ENCODE results near the gene FGA. TPM values are rescaled to one million over a fixed set of nuclear protein-coding genes. Genes with fewer than 3 reads are reported as not detected.

FGA gene
- total and polyA plus RNA-seq, 4 experiments from 2014 or later, result not detected

GRCh38 chr4:154574311-154574710 lies 16.2 kb downstream of the FGA start:
- ChIA-PET CTCF (ENCODE audit: partially characterized antibody) (interaction anchor here (1.5 kb wide), 1 partner anchor 15 kb away, joined by 4 read pairs; no protein-coding TSS in a partner anchor), POLR2A (ENCODE audit: partially characterized antibody) (no interaction called here)
- H3K4me1 Mint-ChIP-seq, result no peaks in the 10 kb centered on the region
- no peak overlapping the region for H3K4me3 ChIP-seq (ENCODE audit: low read length in 2 of 2)
- no peaks in the 10 kb centered on the region for H3K36me3 ChIP-seq (ENCODE audit: insufficient read depth, low read length)
- H3K27me3 Mint-ChIP-seq, result peaks cover 12 to 15% of the 10 kb centered on the region in 2 donors
- intact Hi-C loops (cut with micrococcal nuclease), result no loop called here
- H3K27ac ChIP-seq (ENCODE audit: low read depth, low read length), result no peak overlapping the region
- H3K27me3 ChIP-seq (ENCODE audit: insufficient read depth, low read length), result no peaks in the 10 kb centered on the region
- H3K27ac Mint-ChIP-seq, result no peak overlapping the region
- H3K36me3 Mint-ChIP-seq, result no peaks in the 10 kb centered on the region
- H3K4me3 Mint-ChIP-seq, result no peak overlapping the region
- no peak for DNase-seq
- H3K4me1 ChIP-seq (ENCODE audit: insufficient read depth, low read length), result no peaks in the 10 kb centered on the region
- H3K9me3 ChIP-seq (ENCODE audit: control insufficient read depth in 1 of 2, low read length in 2 of 2), result no peaks in the 10 kb centered on the region
- no peaks in the 10 kb centered on the region for H3K9me3 Mint-ChIP-seq

- H3K4me3 ChIP-seq (ENCODE audit: low read length in 2 of 2), result no peak overlapping the region
- H3K9me3 Mint-ChIP-seq, result no peaks in the 10 kb centered on the region
- intact Hi-C loops (cut with micrococcal nuclease), result no loop called here
- H3K4me1 ChIP-seq (ENCODE audit: insufficient read depth, low read length), result no peaks in the 10 kb centered on the region
- H3K4me3 Mint-ChIP-seq, result no peak overlapping the region
- H3K27me3 Mint-ChIP-seq, result peaks cover 10 to 14% of the 10 kb centered on the region in 2 donors
- H3K9me3 ChIP-seq (ENCODE audit: control insufficient read depth in 1 of 2, low read length in 2 of 2), result no peaks in the 10 kb centered on the region
- ChIA-PET POLR2A (ENCODE audit: partially characterized antibody) (no interaction called here), CTCF (ENCODE audit: partially characterized antibody) (no interaction called here)
- no peaks in the 10 kb centered on the region for H3K4me1 Mint-ChIP-seq
- no peaks in the 10 kb centered on the region for H3K27me3 ChIP-seq (ENCODE audit: insufficient read depth, low read length)
- DNase-seq, result no peak
- H3K27ac Mint-ChIP-seq, result no peak overlapping the region
- no peaks in the 10 kb centered on the region for H3K36me3 Mint-ChIP-seq
- H3K36me3 ChIP-seq (ENCODE audit: insufficient read depth, low read length), result no peaks in the 10 kb centered on the region
- H3K27ac ChIP-seq (ENCODE audit: low read depth, low read length), result no peak overlapping the region
These were observed 17.2 kb downstream of the FGA start for GRCh38 chr4:154573190-154573870.

GRCh38 chr4:154569584-154569983 lies 21.0 kb downstream of the FGA start:
- DNase-seq, result no peak
- H3K4me3 ChIP-seq (ENCODE audit: low read length in 2 of 2), result no peak overlapping the region
- H3K36me3 Mint-ChIP-seq, result no peaks in the 10 kb centered on the region
- CTCF ChIA-PET (ENCODE audit: partially characterized antibody), result no interaction called here
- H3K4me3 Mint-ChIP-seq, result no peak overlapping the region
- no peaks in the 10 kb centered on the region for H3K27me3 ChIP-seq (ENCODE audit: insufficient read depth, low read length)
- no peak overlapping the region for H3K27ac ChIP-seq (ENCODE audit: low read depth, low read length)
- H3K27me3 Mint-ChIP-seq, result peaks cover 3 to 5% of the 10 kb centered on the region in 2 donors
- no peak overlapping the region for H3K27ac Mint-ChIP-seq
- POLR2A ChIA-PET (ENCODE audit: partially characterized antibody), result no interaction called here
- no peaks in the 10 kb centered on the region for H3K9me3 ChIP-seq (ENCODE audit: control insufficient read depth in 1 of 2, low read length in 2 of 2)
- H3K4me1 ChIP-seq (ENCODE audit: insufficient read depth, low read length), result no peaks in the 10 kb centered on the region
- no peaks in the 10 kb centered on the region for H3K4me1 Mint-ChIP-seq
- no peaks in the 10 kb centered on the region for H3K9me3 Mint-ChIP-seq
- intact Hi-C loops (cut with micrococcal nuclease), result no loop called here
- no peaks in the 10 kb centered on the region for H3K36me3 ChIP-seq (ENCODE audit: insufficient read depth, low read length)

GRCh38 chr4:154569028-154569427 lies 21.5 kb downstream of the FGA start:
- no peaks in the 10 kb centered on the region for H3K9me3 Mint-ChIP-seq
- H3K27me3 ChIP-seq (ENCODE audit: insufficient read depth, low read length), result no peaks in the 10 kb centered on the region
- no peak overlapping the region for H3K27ac ChIP-seq (ENCODE audit: low read depth, low read length)
- H3K4me1 ChIP-seq (ENCODE audit: insufficient read depth, low read length), result no peaks in the 10 kb centered on the region
- DNase-seq, result no peak
- no peaks in the 10 kb centered on the region for H3K36me3 ChIP-seq (ENCODE audit: insufficient read depth, low read length)
- H3K4me3 Mint-ChIP-seq, result no peak overlapping the region
- H3K4me3 ChIP-seq (ENCODE audit: low read length in 2 of 2), result no peak overlapping the region
- ChIA-PET CTCF (ENCODE audit: partially characterized antibody) (interaction anchor here (1.0 to 1.3 kb wide), 2 partner anchors 10 to 17 kb away, joined by 3 read pairs; no protein-coding TSS in a partner anchor), POLR2A (ENCODE audit: partially characterized antibody) (no interaction called here)
- no peak overlapping the region for H3K27ac Mint-ChIP-seq
- H3K9me3 ChIP-seq (ENCODE audit: control insufficient read depth in 1 of 2, low read length in 2 of 2), result no peaks in the 10 kb centered on the region
- intact Hi-C loops (cut with micrococcal nuclease), result no loop called here
- H3K36me3 Mint-ChIP-seq, result no peaks in the 10 kb centered on the region
- no peaks in the 10 kb centered on the region for H3K4me1 Mint-ChIP-seq
- peaks cover 3 to 5% of the 10 kb centered on the region in 2 donors for H3K27me3 Mint-ChIP-seq

- DNase-seq, result no peak
- no peak overlapping the region for H3K4me3 ChIP-seq (ENCODE audit: low read length in 2 of 2)
- no peaks in the 10 kb centered on the region for H3K4me1 Mint-ChIP-seq
- H3K27ac ChIP-seq (ENCODE audit: low read depth, low read length), result no peak overlapping the region
- H3K9me3 Mint-ChIP-seq, result no peaks in the 10 kb centered on the region
- POLR2A ChIA-PET (ENCODE audit: partially characterized antibody), result no interaction called here
- no peaks in the 10 kb centered on the region for H3K27me3 ChIP-seq (ENCODE audit: insufficient read depth, low read length)
- H3K36me3 Mint-ChIP-seq, result no peaks in the 10 kb centered on the region
- H3K27me3 Mint-ChIP-seq, result peaks cover 3 to 5% of the 10 kb centered on the region in 2 donors
- CTCF ChIA-PET (ENCODE audit: partially characterized antibody), result no interaction called here
- no peaks in the 10 kb centered on the region for H3K36me3 ChIP-seq (ENCODE audit: insufficient read depth, low read length)
- H3K27ac Mint-ChIP-seq, result no peak overlapping the region
- H3K4me1 ChIP-seq (ENCODE audit: insufficient read depth, low read length), result no peaks in the 10 kb centered on the region
- no peaks in the 10 kb centered on the region for H3K9me3 ChIP-seq (ENCODE audit: control insufficient read depth in 1 of 2, low read length in 2 of 2)
- intact Hi-C loops (cut with micrococcal nuclease), result no loop called here
- H3K4me3 Mint-ChIP-seq, result no peak overlapping the region
These were observed 23.8 kb downstream of the FGA start for GRCh38 chr4:154566639-154567204.

GRCh38 chr4:154565704-154566103 lies 24.8 kb downstream of the FGA start:
- no peak overlapping the region for H3K4me3 Mint-ChIP-seq
- DNase-seq, result no peak
- ChIA-PET CTCF (ENCODE audit: partially characterized antibody) (no interaction called here), POLR2A (ENCODE audit: partially characterized antibody) (no interaction called here)
- Histone ChIP-seq H3K27ac (ENCODE audit: low read depth, low read length) (no peak overlapping the region), H3K36me3 (ENCODE audit: insufficient read depth, low read length) (no peaks in the 10 kb centered on the region), H3K9me3 (ENCODE audit: control insufficient read depth in 1 of 2, low read length in 2 of 2) (no peaks in the 10 kb centered on the region), H3K4me3 (ENCODE audit: low read length in 2 of 2) (no peak overlapping the region), H3K27me3 (ENCODE audit: insufficient read depth, low read length) (no peaks in the 10 kb centered on the region), H3K4me1 (ENCODE audit: insufficient read depth, low read length) (no peaks in the 10 kb centered on the region)
- H3K4me1 Mint-ChIP-seq, result no peaks in the 10 kb centered on the region
- intact Hi-C loops (cut with micrococcal nuclease), result no loop called here
- no peaks in the 10 kb centered on the region for H3K9me3 Mint-ChIP-seq
- no peak overlapping the region for H3K27ac Mint-ChIP-seq
- H3K27me3 Mint-ChIP-seq, result peaks cover 4% of the 10 kb centered on the region in 2 donors
- no peaks in the 10 kb centered on the region for H3K36me3 Mint-ChIP-seq

- no peak for DNase-seq
- Histone ChIP-seq H3K27me3 (ENCODE audit: insufficient read depth, low read length) (no peaks in the 10 kb centered on the region), H3K27ac (ENCODE audit: low read depth, low read length) (no peak overlapping the region), H3K9me3 (ENCODE audit: control insufficient read depth in 1 of 2, low read length in 2 of 2) (no peaks in the 10 kb centered on the region), H3K4me1 (ENCODE audit: insufficient read depth, low read length) (no peaks in the 10 kb centered on the region), H3K36me3 (ENCODE audit: insufficient read depth, low read length) (no peaks in the 10 kb centered on the region), H3K4me3 (ENCODE audit: low read length in 2 of 2) (no peak overlapping the region)
- H3K4me3 Mint-ChIP-seq, result no peak overlapping the region
- no peak overlapping the region for H3K27ac Mint-ChIP-seq
- H3K36me3 Mint-ChIP-seq, result no peaks in the 10 kb centered on the region
- CTCF ChIA-PET (ENCODE audit: partially characterized antibody), result no interaction called here
- POLR2A ChIA-PET (ENCODE audit: partially characterized antibody), result no interaction called here
- no peaks in the 10 kb centered on the region for H3K9me3 Mint-ChIP-seq
- intact Hi-C loops (cut with micrococcal nuclease), result no loop called here
- no peaks in the 10 kb centered on the region for H3K4me1 Mint-ChIP-seq
- peaks cover 5 to 8% of the 10 kb centered on the region in 2 donors for H3K27me3 Mint-ChIP-seq
These were observed 26.2 kb downstream of the FGA start for GRCh38 chr4:154564311-154564710.

Measured in CD4-positive, alpha-beta memory T cell (primary cell).